ENCODE measurements around the gene OR9Q1. TPM values are rescaled to one million over a fixed set of nuclear protein-coding genes. Genes with fewer than 3 reads are reported as not detected.

The OR9Q1 gene
- total RNA-seq, 1 donor from 2014 or later, result not detected

DNA sequence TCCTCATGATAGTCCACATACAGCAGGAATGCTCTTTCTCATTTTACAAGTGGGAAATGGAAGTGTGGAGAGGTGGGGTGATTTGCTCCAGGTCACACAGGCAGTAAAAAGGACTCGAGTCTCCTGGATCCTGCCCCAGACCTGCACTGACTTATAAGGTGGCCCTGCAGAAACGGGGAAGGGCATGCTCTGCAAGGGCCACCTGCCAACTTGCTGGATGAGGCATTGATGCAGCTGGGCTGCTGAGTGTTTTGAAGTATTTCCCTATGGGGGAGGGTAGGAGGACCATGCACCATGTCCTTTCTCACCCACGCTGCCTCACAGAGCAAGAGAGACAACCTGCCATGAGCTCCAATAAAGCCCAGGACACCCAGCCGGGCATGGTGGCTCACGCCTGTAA is 44.0 kb downstream of the OR9Q1 start:
- Histone ChIP-seq H3K27me3 (no peaks in the 10 kb centered on the region), H3K9me3 (no peaks in the 10 kb centered on the region), H3K27ac (no peak overlapping the region), H3K4me3 (no peak overlapping the region), H3K4me1 (no peaks in the 10 kb centered on the region), H3K36me3 (no peaks in the 10 kb centered on the region)
- intact Hi-C loops (cut with DNase I), result no loop called here
- DNase-seq (ENCODE audit: low spot score in 2 of 2), result no peak
- TF ChIP-seq, protein P1, sequence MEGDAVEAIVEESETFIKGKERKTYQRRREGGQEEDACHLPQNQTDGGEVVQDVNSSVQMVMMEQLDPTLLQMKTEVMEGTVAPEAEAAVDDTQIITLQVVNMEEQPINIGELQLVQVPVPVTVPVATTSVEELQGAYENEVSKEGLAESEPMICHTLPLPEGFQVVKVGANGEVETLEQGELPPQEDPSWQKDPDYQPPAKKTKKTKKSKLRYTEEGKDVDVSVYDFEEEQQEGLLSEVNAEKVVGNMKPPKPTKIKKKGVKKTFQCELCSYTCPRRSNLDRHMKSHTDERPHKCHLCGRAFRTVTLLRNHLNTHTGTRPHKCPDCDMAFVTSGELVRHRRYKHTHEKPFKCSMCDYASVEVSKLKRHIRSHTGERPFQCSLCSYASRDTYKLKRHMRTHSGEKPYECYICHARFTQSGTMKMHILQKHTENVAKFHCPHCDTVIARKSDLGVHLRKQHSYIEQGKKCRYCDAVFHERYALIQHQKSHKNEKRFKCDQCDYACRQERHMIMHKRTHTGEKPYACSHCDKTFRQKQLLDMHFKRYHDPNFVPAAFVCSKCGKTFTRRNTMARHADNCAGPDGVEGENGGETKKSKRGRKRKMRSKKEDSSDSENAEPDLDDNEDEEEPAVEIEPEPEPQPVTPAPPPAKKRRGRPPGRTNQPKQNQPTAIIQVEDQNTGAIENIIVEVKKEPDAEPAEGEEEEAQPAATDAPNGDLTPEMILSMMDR (IDR thresholded peaks at IDR 0.05), result no peak

GRCh38 chr11:58068655-58069054 is 45.0 kb downstream of the OR9Q1 start:
- Histone ChIP-seq H3K9me3 (no peaks in the 10 kb centered on the region), H3K27ac (no peak overlapping the region), H3K27me3 (no peaks in the 10 kb centered on the region), H3K4me1 (no peaks in the 10 kb centered on the region), H3K4me3 (no peak overlapping the region), H3K36me3 (no peaks in the 10 kb centered on the region)
- intact Hi-C loops (cut with DNase I), result no loop called here
- no peak for DNase-seq (ENCODE audit: low spot score in 2 of 2)
- TF ChIP-seq, protein P1 (IDR thresholded peaks at IDR 0.05), result no peak

- intact Hi-C loops (cut with DNase I), result no loop called here
- H3K27ac ChIP-seq, result no peak overlapping the region
- no peaks in the 10 kb centered on the region for H3K27me3 ChIP-seq
- H3K9me3 ChIP-seq, result no peaks in the 10 kb centered on the region
- no peak overlapping the region for H3K4me3 ChIP-seq
- no peak for DNase-seq (ENCODE audit: low spot score in 2 of 2)
- no peaks in the 10 kb centered on the region for H3K36me3 ChIP-seq
- TF ChIP-seq, protein P1 (IDR thresholded peaks at IDR 0.05), result no peak
- no peaks in the 10 kb centered on the region for H3K4me1 ChIP-seq
These were observed 46.9 kb downstream of the OR9Q1 start for GRCh38 chr11:58070585-58070984.

GRCh38 chr11:58075781-58076180 is 52.1 kb downstream of the OR9Q1 start:
- Histone ChIP-seq H3K4me1 (no peaks in the 10 kb centered on the region), H3K27ac (no peak overlapping the region), H3K36me3 (no peaks in the 10 kb centered on the region), H3K9me3 (no peaks in the 10 kb centered on the region), H3K4me3 (no peak overlapping the region), H3K27me3 (no peaks in the 10 kb centered on the region)
- no peak for DNase-seq (ENCODE audit: low spot score in 2 of 2)
- intact Hi-C loops (cut with DNase I), result no loop called here
- TF ChIP-seq, protein P1 (IDR thresholded peaks at IDR 0.05), result no peak

DNA sequence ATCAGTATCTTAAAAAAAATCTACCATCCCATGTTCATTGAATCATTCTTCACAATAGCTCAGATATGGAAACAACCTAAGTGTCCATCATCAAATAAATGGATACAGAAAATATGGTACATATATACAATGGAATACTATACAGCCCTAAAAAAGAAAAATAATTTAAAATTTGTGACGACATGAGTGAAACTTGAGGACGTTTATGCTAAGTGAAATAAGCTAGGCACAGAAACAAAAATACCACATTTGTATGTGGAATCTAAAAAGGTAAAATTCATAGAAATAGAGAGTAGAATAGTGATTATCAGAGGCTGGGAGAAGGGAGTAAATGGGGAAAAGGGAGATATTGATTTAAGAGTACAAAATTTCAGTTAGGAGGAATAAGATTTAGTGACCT is 62.8 kb downstream of the OR9Q1 start:
- intact Hi-C loops (cut with DNase I), result no loop called here

More for the DNA sequence above, 62.8 kb downstream of the OR9Q1 start:
- TF ChIP-seq, protein P1 (IDR thresholded peaks at IDR 0.05), result no peak
- no peak overlapping the region for H3K4me3 ChIP-seq
- H3K36me3 ChIP-seq, result no peaks in the 10 kb centered on the region
- H3K27ac ChIP-seq, result no peak overlapping the region
- DNase-seq (ENCODE audit: low spot score in 2 of 2), result no peak
- H3K27me3 ChIP-seq, result no peaks in the 10 kb centered on the region
- no peaks in the 10 kb centered on the region for H3K9me3 ChIP-seq
- H3K4me1 ChIP-seq, result no peaks in the 10 kb centered on the region
